GM21825 (cell line): ENCODE results near the gene ADCY2.

Experiments
- ATAC-seq: cut with Tn5 transposase; IDR thresholded peaks from one replicate; pipeline ENCODE4 v1.9.1; 2021; ENCODE audit warnings: mild to moderate bottlenecking, moderate library complexity; ENCODE audit not compliant: unreplicated experiment

The ADCY2 gene

DNA sequence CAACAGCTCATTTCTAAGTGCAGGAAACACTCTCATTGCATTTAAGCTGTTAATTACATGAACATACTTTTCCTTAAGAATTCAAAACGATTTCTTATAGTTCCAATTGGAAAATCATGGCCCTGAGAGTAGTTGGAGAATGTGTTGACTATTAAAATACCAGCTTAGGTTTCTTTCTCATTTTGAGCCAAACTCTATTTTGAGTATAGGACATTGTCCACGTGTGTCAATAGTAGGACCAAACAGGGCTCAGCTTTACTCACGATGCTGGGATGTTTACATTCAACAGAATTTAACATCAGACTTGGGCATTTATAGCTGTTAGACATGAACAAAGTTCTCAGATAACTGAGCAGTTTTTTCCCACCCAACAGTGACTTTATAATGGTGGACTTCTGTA lies 39.6 kb downstream of the ADCY2 start:
- no peak for ATAC-seq

DNA sequence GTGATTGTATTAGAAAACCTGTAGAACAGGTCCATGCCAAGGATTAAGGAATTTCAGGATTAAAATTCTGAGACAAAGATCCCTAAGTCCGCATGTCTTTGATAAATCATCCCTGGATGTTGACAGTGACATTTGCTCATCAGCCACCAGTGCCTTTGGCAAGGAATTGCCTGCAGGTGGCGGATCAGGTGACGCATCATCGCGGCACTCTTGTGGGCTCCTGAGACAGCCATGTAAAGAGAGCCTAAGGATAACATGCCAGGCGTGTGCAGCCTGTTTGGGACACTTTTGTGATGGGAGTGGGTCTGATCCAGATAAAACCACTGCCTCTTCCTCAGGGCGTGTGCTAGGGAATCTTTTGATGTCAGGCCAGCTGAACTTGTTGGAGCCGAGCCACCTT lies 40.6 kb downstream of the ADCY2 start:
- ATAC-seq, result no peak

DNA sequence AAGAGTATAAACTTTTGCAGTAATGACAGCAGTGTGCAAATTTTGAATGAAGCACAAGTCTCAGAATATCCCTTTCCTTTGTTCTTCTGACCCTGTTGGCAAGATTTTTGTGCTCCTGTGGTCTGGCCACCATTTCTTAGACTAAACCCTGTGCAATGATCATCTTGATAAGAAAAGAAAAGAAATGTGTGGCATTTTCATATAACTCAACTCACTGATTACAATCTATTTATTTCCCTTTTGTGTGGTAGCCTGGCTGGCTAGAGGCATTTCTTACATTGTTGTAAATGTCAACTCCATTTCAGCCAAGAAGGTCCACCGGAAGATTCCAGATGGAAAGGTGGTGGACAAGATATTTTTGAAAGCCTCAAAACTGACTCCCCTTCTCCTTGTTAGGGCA lies 41.9 kb downstream of the ADCY2 start:
- no peak for ATAC-seq

DNA sequence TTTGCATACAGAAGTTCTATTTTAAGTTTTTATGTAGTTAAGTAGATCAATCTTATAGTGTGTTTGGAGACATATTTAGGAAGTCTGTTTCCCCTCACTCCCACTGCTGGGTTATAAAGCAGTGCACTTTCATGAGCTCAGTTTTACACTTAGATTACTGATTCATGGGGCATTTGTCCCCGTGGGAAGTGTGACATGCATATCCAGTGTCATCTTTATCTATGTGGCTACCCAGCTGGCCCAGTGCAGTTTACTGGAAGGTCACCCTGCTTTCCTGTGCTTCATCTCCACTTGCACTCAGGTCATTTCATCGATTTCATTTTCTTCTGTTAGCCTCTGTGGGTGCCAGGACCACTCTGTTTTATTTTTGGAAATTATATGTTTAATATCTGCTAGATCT lies 49.1 kb downstream of the ADCY2 start:
- no peak for ATAC-seq

- ATAC-seq, result no peak
Observed at GRCh38 chr5:7445831-7446230, 49.9 kb downstream of the ADCY2 start.

- ATAC-seq, result no peak
Observed at GRCh38 chr5:7446913-7447312, 51.0 kb downstream of the ADCY2 start.

GRCh38 chr5:7453947-7454346 lies 58.0 kb downstream of the ADCY2 start:
- no peak for ATAC-seq

DNA sequence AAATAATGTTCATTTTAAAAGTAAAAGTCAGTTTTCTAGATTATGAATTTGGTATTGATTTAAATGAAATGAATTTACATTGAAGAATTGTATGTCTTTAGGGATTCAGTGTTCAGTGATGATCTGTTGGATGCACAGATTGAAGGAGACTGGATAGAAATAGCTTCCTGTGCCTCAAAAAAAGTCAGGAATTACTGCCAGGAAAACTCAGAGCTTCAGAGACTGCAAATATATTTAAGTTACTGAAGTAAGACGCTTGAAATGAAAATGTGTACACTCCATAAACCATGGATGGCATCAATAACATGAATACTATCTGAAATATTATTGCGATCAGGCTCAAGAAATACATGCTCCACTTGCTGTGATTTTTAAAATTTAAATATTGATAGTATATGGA lies 60.3 kb downstream of the ADCY2 start:
- ATAC-seq, result no peak

GRCh38 chr5:7461371-7461770 lies 65.4 kb downstream of the ADCY2 start:
- ATAC-seq, result no peak

- no peak for ATAC-seq
Observed at GRCh38 chr5:7462758-7463157, 66.8 kb downstream of the ADCY2 start.

DNA sequence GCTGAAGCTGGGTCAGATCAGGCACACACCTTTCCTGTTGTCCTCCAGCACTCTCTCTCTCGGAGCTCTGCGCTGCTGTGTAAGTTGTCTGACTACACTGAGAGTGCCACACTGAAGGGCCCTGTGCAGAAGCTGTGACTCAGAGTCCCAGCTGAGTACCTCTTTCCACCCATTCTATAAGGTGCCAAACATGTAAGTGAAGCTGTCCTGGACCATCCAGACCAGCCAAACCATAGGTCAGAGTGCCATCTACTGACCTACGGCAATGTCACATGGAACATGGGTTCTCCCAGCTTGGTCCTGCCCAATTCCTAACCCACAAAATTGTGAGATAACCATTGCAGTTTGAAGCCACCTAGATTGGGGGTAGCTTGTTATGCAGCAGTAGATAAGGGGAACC lies 68.2 kb downstream of the ADCY2 start:
- no peak for ATAC-seq

- ATAC-seq, result no peak
Observed at GRCh38 chr5:7467179-7467578, 71.2 kb downstream of the ADCY2 start.

DNA sequence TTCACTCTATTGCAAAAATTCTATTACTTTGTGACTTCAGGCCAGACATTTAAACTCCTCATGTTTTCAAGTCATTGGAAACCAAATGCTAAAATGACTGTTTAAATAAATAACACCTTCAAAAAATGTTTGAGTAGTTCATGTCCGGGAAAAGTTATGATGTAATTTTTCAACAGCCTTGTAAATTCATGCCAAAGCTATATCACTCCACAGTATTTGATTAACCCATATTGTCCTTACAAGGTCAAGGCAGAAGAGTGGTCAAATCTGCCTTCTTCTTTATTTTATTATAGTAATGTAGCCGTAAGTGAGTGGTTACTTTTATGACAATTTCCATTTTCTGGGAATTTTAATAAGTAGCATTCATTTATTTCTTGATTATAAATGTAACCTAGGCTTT lies 72.8 kb downstream of the ADCY2 start:
- ATAC-seq, result no peak

GRCh38 chr5:7471710-7472109 lies 75.8 kb downstream of the ADCY2 start:
- ATAC-seq, result no peak

GRCh38 chr5:7473115-7473514 lies 77.2 kb downstream of the ADCY2 start:
- ATAC-seq, result no peak

DNA sequence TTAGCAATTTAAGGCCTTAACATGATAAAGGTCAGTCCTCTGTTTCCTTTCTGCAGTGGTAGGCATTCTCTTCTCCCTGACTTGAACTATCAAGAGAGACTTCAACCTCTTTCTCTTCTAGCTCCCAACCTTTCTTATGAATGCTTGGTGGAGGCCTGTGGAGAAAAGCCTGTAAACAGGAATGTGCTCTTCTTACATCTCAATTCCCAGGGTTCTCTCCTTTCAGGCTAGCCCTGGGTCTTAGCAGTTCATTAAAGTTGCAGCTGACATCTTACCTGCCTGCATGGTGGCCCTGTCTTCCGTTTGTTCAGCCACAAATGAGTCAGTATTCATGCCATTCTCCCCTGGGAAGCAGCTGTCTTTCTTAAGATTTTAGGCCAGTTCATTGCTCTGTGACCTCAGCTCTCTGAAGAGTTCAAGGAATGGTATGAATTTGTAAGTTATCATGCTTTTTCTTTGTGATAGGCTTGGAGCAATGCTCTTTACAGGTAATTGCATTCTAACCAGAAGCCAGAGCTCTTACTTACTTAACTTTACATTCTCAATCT lies 77.8 kb downstream of the ADCY2 start:
- ATAC-seq, result no peak

DNA sequence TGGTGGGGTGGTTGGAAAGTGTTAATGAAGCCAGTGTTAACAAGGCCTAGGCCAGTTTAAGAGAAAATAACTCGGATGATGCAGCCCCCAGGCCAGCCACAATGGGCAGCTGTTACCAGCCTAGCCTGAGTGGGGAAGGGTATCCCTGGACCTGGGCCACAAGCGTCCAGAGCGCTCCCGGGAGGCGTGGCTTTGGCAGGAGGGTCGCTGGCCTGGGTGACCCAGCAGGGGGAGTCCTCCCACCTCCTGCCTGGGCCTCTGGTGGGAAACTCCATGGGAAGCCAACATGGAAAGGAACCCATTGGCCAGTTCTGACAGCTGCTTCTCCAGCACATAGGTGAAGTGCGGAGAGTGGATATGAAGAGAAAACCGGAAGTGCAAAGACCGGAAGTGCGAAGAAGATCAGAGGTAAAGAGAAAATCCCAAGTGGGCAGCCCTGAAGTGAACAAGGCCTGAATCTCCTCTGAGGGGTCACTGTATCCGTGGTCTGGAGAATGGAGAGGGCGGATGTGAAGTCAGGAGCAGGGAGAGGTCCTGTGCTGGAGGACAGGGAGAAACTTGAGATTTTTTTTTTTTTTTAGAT lies 79.0 kb downstream of the ADCY2 start:
- ATAC-seq, result no peak

DNA sequence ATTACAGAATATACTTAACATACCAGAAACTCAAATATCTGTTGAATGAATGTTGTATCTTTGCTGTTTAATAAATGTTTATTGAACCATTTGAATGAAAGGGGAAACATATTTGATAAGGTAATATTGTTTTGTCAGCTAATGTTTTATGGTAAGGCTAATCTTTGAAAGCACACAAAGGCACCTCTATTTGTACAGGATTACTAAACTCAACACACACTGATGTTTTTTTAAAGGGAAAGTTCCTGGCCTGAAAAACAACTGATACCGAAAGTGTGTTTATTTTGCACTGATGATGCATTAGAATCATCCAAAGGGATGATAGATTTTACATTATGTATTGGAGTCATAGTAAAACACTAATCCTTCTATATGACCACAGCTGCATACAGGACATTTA lies 82.5 kb downstream of the ADCY2 start:
- ATAC-seq, result no peak

DNA sequence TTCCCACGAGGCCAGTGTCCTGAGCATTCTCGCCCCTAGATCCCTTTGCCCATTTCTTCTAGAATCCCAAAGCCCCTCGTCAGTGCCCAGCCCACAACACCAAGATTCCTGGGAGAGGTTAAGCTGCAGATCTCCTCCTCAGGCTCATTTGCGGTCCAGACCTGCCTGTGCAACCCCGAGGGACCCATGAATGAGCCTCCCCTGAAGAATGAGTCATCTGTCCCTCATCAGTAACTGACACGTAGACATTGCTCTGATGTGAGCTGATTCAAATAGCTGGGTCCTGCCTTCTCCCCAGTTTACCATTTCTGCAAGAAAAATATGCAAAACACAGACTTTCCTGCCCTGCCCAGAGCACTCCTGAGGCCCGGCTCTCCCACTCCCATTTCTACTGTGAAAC lies 92.8 kb downstream of the ADCY2 start:
- ATAC-seq, result no peak

DNA sequence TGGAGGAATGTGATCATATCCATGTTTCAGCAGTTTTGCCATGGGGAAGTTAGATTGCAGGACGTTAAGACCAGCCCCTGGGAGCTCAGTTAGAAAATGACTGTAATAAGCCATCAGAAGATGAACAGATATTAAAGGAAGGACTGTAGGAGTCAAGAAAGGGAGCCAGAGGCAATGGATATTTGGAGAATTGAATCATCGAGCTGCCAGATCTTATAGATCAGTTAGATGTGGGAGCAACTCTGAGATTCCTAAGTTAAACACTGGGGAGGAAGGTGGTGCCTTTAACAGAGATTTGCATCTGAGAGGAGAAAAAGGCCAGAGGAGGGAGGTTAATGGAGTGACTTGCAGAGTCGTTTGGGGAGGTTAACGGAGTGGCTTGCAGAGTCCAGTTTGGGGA lies 96.4 kb downstream of the ADCY2 start:
- ATAC-seq, result no peak

GRCh38 chr5:7493081-7493480 lies 97.1 kb downstream of the ADCY2 start:
- no peak for ATAC-seq

GRCh38 chr5:7493622-7494021 lies 97.7 kb downstream of the ADCY2 start:
- no peak for ATAC-seq

DNA sequence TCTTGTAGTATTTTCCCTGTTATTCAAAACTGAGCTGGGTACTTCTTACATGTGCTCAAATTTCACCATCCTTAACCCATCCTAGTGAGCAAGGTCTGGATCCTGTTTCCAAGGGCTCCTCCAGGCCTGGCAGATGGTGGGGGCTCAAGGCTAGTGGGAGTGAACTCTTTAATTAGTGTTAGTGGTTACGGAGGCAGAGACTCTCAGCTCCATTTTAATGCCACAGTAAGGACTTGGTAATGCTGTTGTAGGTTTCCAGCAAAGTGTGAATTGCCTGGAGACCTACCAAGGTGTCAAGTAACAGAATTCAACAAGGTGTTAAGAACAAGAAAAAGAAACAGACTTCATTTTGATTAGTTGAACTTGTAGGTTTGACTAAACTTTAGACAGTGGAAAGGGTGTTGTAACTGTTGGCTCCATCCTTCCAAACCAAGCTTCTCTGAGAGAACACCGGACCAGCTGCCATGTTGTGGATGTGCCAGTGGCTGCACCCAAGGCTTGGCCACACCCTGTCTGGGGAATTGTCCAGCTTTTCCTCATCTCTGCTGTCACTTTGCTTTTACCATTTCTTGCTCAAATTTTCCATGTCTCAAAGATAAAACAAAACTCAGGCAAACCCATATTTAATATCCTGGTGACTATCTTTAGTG lies 98.7 kb downstream of the ADCY2 start:
- no peak for ATAC-seq
